ENCODE results near the gene TACC2.

The TACC2 gene

GRCh38 chr10:122263971-122264370 is 275.0 kb downstream of the TACC2 start:
- Histone ChIP-seq H3K9me2 (ENCODE audit: low read depth, low read length) (no peaks in the 10 kb centered on the region), H3K4me1 (ENCODE audit: insufficient read depth, low read length, severe bottlenecking) (no peaks in the 10 kb centered on the region), H3K4me3 (ENCODE audit: low read depth, low read length, poor library complexity, severe bottlenecking) (no peak overlapping the region), H3K36me3 (ENCODE audit: insufficient read depth, low read length) (no peaks in the 10 kb centered on the region; the same call in 1 of the 2 replicates), H3K9me3 (ENCODE audit: low read length) (no peaks in the 10 kb centered on the region), H3K4me2 (ENCODE audit: low read length) (no peak overlapping the region), H2AFZ (ENCODE audit: low read length) (no peak overlapping the region), H3K9ac (ENCODE audit: low read length) (no peak overlapping the region), H4K20me1 (ENCODE audit: insufficient read depth, low read length) (no peaks in the 10 kb centered on the region), H3K27ac (ENCODE audit: low read depth, low read length, poor library complexity, severe bottlenecking) (no peak overlapping the region), H3K27me3 (ENCODE audit: insufficient read depth, low read length) (no peaks in the 10 kb centered on the region), H3F3A (ENCODE audit: insufficient read depth, low read length) (no peaks in the 10 kb centered on the region), H3K79me2 (ENCODE audit: insufficient read depth, low read length) (no peaks in the 10 kb centered on the region)
- TF ChIP-seq CTCF (IDR thresholded peaks at IDR 0.05; ENCODE audit: low read length), result no peak
- no peak for TF ChIP-seq EZH2 (IDR thresholded peaks at IDR 0.05; ENCODE audit: borderline replicate concordance, low read length)

GRCh38 chr10:122264436-122264835 is 275.5 kb downstream of the TACC2 start:
- H3F3A ChIP-seq (ENCODE audit: insufficient read depth, low read length), result no peaks in the 10 kb centered on the region
- H4K20me1 ChIP-seq (ENCODE audit: insufficient read depth, low read length), result no peaks in the 10 kb centered on the region
- no peaks in the 10 kb centered on the region for H3K4me1 ChIP-seq (ENCODE audit: insufficient read depth, low read length, severe bottlenecking)
- no peaks in the 10 kb centered on the region for H3K9me3 ChIP-seq (ENCODE audit: low read length)
- H3K9me2 ChIP-seq (ENCODE audit: low read depth, low read length), result no peaks in the 10 kb centered on the region
- no peak for TF ChIP-seq EZH2 (IDR thresholded peaks at IDR 0.05; ENCODE audit: borderline replicate concordance, low read length)
- TF ChIP-seq CTCF (IDR thresholded peaks at IDR 0.05; ENCODE audit: low read length), result no peak
- H3K9ac ChIP-seq (ENCODE audit: low read length), result no peak overlapping the region
- H3K4me2 ChIP-seq (ENCODE audit: low read length), result no peak overlapping the region
- H3K79me2 ChIP-seq (ENCODE audit: insufficient read depth, low read length), result no peaks in the 10 kb centered on the region
- H3K36me3 ChIP-seq (ENCODE audit: insufficient read depth, low read length), result no peaks in the 10 kb centered on the region; the same call in 1 of the 2 replicates
- no peak overlapping the region for H2AFZ ChIP-seq (ENCODE audit: low read length)
- no peak overlapping the region for H3K4me3 ChIP-seq (ENCODE audit: low read depth, low read length, poor library complexity, severe bottlenecking)
- no peaks in the 10 kb centered on the region for H3K27me3 ChIP-seq (ENCODE audit: insufficient read depth, low read length)
- H3K27ac ChIP-seq (ENCODE audit: low read depth, low read length, poor library complexity, severe bottlenecking), result no peak overlapping the region

- Histone ChIP-seq H3K9me3 (ENCODE audit: low read length) (no peaks in the 10 kb centered on the region), H3K4me1 (ENCODE audit: insufficient read depth, low read length, severe bottlenecking) (no peaks in the 10 kb centered on the region), H3K27ac (ENCODE audit: low read depth, low read length, poor library complexity, severe bottlenecking) (no peak overlapping the region), H3K4me3 (ENCODE audit: low read depth, low read length, poor library complexity, severe bottlenecking) (no peak overlapping the region), H4K20me1 (ENCODE audit: insufficient read depth, low read length) (no peaks in the 10 kb centered on the region), H3K9me2 (ENCODE audit: low read depth, low read length) (no peaks in the 10 kb centered on the region), H2AFZ (ENCODE audit: low read length) (no peak overlapping the region), H3K27me3 (ENCODE audit: insufficient read depth, low read length) (no peaks in the 10 kb centered on the region), H3K4me2 (ENCODE audit: low read length) (no peak overlapping the region), H3K36me3 (ENCODE audit: insufficient read depth, low read length) (no peaks in the 10 kb centered on the region; the same call in 1 of the 2 replicates), H3F3A (ENCODE audit: insufficient read depth, low read length) (no peaks in the 10 kb centered on the region), H3K9ac (ENCODE audit: low read length) (no peak overlapping the region), H3K79me2 (ENCODE audit: insufficient read depth, low read length) (no peaks in the 10 kb centered on the region)
- TF ChIP-seq CTCF (IDR thresholded peaks at IDR 0.05; ENCODE audit: low read length) (no peak), EZH2 (IDR thresholded peaks at IDR 0.05; ENCODE audit: borderline replicate concordance, low read length) (no peak)
Observed at GRCh38 chr10:122264931-122265330, 276.0 kb downstream of the TACC2 start.
